Activated naive CD4-positive, alpha-beta T cell treated with anti-CD3 and anti-CD28 coated beads, Interleukin-2, amount 50 U/mL, for 24 hours (primary cell): ENCODE data around the gene ABR.
"Not testable (repeated sequence)": the region's sequence is repeated elsewhere in the genome, so short reads cannot be mapped to it uniquely, and the experiment has no call there.

Experiments
- H3K27ac Mint-ChIP-seq: one replicate; pipeline ENCODE4 v1.8.0; 2021; ENCODE audit warnings: mild to moderate bottlenecking, mixed read lengths
- H3K27me3 Mint-ChIP-seq: one replicate; pipeline ENCODE4 v1.8.0; 2021; ENCODE audit warnings: mixed read lengths
- H3K36me3 Mint-ChIP-seq: one replicate; pipeline ENCODE4 v1.8.0; 2021; ENCODE audit warnings: mixed read lengths
- H3K4me1 Mint-ChIP-seq: one replicate; pipeline ENCODE4 v1.8.0; 2021; ENCODE audit warnings: mixed read lengths
- H3K4me3 Mint-ChIP-seq: one replicate; pipeline ENCODE4 v1.8.0; 2021; ENCODE audit warnings: mild to moderate bottlenecking, mixed read lengths
- H3K9me3 Mint-ChIP-seq: one replicate; pipeline ENCODE4 v1.8.0; 2021; ENCODE audit warnings: mixed read lengths

Gene ABR

GRCh38 chr17:1109606-1110540, 69.9 kb downstream of the ABR start:
- Mint-ChIP-seq H3K27ac (no peak overlapping the region), H3K4me3 (peak overlapping the region; percentile 75), H3K4me1 (peaks cover 38% of the 10 kb centered on the region), H3K27me3 (no peaks in the 10 kb centered on the region), H3K36me3 (no peaks in the 10 kb centered on the region), H3K9me3 (no peaks in the 10 kb centered on the region)

DNA sequence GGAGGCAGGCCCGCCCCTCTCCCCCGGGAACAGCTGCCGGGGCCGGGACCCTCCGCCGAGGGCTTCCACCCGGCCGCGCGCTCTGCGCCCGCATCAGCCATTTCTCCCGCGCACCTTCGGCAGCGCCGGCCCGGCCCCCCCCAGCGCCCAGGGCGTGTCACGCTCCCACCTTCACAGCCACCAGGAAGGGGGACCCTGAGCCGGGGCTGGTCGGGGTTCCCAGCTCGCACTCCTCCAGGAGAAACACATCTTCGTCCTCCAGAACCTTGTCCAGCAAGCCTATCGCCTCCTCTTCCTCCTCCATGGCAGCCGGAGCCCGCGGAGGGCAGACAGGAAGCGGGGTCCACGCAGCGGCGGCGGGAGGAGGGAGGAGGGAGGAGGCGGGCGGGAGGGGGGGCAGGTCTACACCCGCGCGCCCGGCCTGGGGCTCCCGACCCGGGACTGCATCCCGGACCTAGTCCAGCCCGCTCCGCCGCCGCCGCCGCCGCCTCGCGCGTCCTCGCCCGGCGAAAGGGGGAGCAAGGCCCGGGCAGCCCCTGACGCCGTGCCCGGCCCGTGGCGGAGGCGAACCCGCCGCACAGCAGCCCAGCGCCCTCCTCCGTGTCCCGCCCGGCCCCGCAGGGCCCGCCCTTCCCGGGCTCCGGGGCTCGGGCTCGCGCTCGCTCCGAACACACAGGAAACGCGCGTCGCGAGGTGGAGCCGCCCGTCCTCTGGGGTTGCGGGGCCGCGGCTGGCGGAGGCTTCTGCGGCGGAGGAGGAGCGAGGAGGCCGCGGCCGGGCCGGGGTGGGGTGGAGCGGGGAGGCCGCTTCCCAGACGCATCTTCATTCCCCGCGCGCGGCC, 70.8 kb downstream of the ABR start:
- Mint-ChIP-seq H3K36me3 (no peaks in the 10 kb centered on the region), H3K4me3 (peak overlapping the region; percentile 83), H3K27me3 (no peaks in the 10 kb centered on the region), H3K9me3 (no peaks in the 10 kb centered on the region), H3K27ac (no peak overlapping the region), H3K4me1 (peaks cover 34% of the 10 kb centered on the region)

GRCh38 chr17:1108478-1108764, 71.4 kb downstream of the ABR start:
- Mint-ChIP-seq H3K4me1 (peaks cover 38% of the 10 kb centered on the region), H3K9me3 (no peaks in the 10 kb centered on the region), H3K4me3 (peak overlapping the region; percentile 80), H3K27ac (no peak overlapping the region), H3K27me3 (no peaks in the 10 kb centered on the region), H3K36me3 (no peaks in the 10 kb centered on the region)

GRCh38 chr17:1107777-1108477, 71.9 kb downstream of the ABR start:
- Mint-ChIP-seq H3K4me1 (peaks cover 38% of the 10 kb centered on the region), H3K27me3 (no peaks in the 10 kb centered on the region), H3K36me3 (no peaks in the 10 kb centered on the region), H3K9me3 (no peaks in the 10 kb centered on the region), H3K27ac (no peak overlapping the region), H3K4me3 (peak overlapping the region; percentile 80)

DNA sequence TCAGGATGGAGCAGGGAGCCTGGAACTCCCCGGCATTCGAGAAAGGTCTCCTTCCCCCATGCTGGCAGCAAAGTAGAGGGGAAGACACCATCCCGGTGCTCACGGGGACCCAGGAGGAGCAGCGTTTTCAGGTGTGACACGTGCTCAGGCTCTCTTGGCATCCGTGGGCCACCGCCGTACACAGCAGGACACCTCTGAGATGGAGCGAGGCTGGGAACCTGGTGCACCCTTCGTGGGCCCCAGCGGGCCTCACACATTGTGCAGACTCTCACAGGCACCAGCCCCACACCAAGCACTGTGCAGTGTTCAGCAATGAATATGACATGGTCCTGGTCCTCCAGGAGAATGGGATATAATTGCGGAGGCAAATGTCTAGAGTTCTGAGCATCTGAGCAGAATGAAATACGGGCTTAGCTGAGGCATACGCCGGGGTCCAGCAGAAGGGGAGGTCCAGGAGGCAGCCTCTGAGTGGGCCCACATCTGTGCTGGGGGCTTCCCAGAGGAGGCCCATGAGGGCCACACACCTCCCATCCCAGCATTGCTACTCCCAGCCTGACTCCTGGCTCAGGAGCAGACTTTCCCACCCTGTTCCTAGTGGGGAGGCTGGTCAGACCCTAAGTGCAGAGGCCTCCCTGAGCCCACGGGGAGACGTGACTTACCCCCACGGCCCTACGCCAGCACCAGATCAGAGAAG, 72.6 kb downstream of the ABR start:
- Mint-ChIP-seq H3K4me3 (peak overlapping the region; percentile 80), H3K36me3 (no peaks in the 10 kb centered on the region), H3K9me3 (no peaks in the 10 kb centered on the region), H3K27me3 (no peaks in the 10 kb centered on the region), H3K4me1 (peaks cover 38% of the 10 kb centered on the region), H3K27ac (no peak overlapping the region)

DNA sequence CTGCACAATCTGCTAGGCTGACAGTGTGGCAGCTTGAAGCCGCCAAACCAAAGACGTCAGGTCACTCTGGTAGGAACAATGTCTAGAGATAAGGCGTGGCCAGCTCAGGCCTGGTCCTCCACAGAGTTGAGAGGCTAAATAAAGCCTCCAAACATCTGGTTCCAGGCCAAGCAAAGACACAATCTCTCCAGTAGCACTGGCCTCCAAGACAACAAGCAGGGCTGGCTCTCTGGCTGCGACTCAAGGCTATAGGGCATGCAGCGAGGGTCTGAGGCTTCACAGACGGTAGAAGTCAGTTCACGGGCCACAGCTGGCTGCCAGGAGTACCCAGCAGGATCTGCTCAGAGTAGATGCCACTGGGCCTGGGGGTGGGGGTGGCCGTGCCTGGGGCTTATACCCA, 75.6 kb downstream of the ABR start:
- H3K9me3 Mint-ChIP-seq: no peaks in the 10 kb centered on the region
- H3K36me3 Mint-ChIP-seq: peaks cover 2% of the 10 kb centered on the region
- H3K4me1 Mint-ChIP-seq: peaks cover 29% of the 10 kb centered on the region
- H3K27ac Mint-ChIP-seq: no peak overlapping the region
- no peak overlapping the region for H3K4me3 Mint-ChIP-seq
- H3K27me3 Mint-ChIP-seq: no peaks in the 10 kb centered on the region

- no peaks in the 10 kb centered on the region for H3K27me3 Mint-ChIP-seq
- peaks cover 36% of the 10 kb centered on the region for H3K4me1 Mint-ChIP-seq
- no peak overlapping the region for H3K27ac Mint-ChIP-seq
- no peaks in the 10 kb centered on the region for H3K9me3 Mint-ChIP-seq
- H3K4me3 Mint-ChIP-seq: no peak overlapping the region
- peaks cover 2% of the 10 kb centered on the region for H3K36me3 Mint-ChIP-seq
Observed at GRCh38 chr17:1100382-1100781, 79.4 kb downstream of the ABR start.

DNA sequence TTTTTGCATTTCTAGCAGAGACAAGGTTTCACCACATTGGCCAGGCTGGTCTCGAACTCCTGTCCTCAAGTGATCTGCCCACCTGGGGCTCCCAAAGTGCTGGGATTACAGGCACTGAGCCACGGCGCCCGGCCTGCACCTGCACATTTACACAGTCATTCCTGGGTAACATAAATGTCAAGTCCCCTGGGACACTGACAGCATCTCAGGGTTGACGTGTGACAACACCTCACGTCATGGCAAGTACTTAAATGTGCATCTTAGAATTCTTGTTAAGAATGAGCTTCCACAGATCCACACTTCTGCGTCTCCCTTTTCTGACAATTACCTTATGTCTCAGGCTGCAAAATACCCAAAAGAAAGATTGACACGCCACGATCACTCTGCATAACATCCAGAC, 80.5 kb downstream of the ABR start:
- peaks cover 2% of the 10 kb centered on the region for H3K36me3 Mint-ChIP-seq
- no peak overlapping the region for H3K27ac Mint-ChIP-seq
- no peaks in the 10 kb centered on the region for H3K27me3 Mint-ChIP-seq
- H3K9me3 Mint-ChIP-seq: no peaks in the 10 kb centered on the region
- peaks cover 40% of the 10 kb centered on the region for H3K4me1 Mint-ChIP-seq
- no peak overlapping the region for H3K4me3 Mint-ChIP-seq

- Mint-ChIP-seq H3K27ac (peak overlapping the region; percentile 59), H3K4me1 (peaks cover 36% of the 10 kb centered on the region)
- not testable (repeated sequence) for H3K4me3 Mint-ChIP-seq, H3K9me3 Mint-ChIP-seq, H3K27me3 Mint-ChIP-seq, H3K36me3 Mint-ChIP-seq
Observed at GRCh38 chr17:1097972-1098744, 81.6 kb downstream of the ABR start.

DNA sequence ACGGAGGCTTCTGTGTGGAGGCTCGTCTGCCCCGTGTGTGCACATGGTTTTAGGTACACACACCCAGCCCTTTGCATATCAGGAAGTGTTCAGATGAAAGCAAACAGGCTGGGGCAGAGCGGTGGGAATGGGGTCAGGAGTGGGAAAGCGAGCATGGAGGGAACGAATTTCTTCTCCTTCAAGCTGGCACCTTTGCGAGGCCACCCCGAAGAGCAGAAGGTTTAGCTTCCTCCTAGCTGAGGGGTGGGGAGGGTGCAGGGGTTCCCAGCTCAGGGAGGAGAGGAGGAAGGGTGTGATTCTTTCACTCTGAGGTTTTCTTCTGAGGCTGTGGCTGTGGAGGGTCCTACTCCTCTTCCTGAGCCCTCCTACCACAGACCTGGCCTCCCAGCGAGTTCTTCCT, 83.6 kb downstream of the ABR start:
- Mint-ChIP-seq H3K4me1 (peaks cover 36% of the 10 kb centered on the region), H3K27ac (no peak overlapping the region), H3K4me3 (peak overlapping the region; percentile 15), H3K27me3 (no peaks in the 10 kb centered on the region), H3K36me3 (peaks cover 2% of the 10 kb centered on the region), H3K9me3 (no peaks in the 10 kb centered on the region)

DNA sequence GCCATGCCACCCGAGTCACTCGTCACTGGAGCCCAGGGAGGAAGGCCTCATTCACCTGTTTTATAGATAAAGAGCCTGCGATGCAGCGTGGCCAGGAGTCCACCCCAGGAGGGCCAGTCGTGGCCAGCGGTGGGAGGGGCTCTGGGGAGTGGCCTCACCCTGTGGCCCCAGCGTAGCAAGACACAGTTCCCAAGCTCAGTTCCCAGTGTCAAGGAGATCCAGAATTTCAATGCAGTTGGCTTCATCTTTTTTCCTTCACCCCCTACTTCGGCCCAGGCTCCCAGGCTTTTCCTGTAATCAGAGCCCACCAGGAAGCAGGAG, 84.0 kb downstream of the ABR start:
- Mint-ChIP-seq H3K27ac (no peak overlapping the region), H3K36me3 (peaks cover 2% of the 10 kb centered on the region)

GRCh38 chr17:1095090-1095852, 84.5 kb downstream of the ABR start:
- peaks cover 36% of the 10 kb centered on the region for H3K4me1 Mint-ChIP-seq
- H3K9me3 Mint-ChIP-seq: no peaks in the 10 kb centered on the region
- H3K27me3 Mint-ChIP-seq: no peaks in the 10 kb centered on the region
- peaks cover 2% of the 10 kb centered on the region for H3K36me3 Mint-ChIP-seq
- H3K27ac Mint-ChIP-seq: no peak overlapping the region
- no peak overlapping the region for H3K4me3 Mint-ChIP-seq

More for the DNA sequence above, 84.0 kb downstream of the ABR start:
- Mint-ChIP-seq H3K27me3 (no peaks in the 10 kb centered on the region), H3K9me3 (no peaks in the 10 kb centered on the region), H3K4me1 (peaks cover 36% of the 10 kb centered on the region), H3K4me3 (no peak overlapping the region)

DNA sequence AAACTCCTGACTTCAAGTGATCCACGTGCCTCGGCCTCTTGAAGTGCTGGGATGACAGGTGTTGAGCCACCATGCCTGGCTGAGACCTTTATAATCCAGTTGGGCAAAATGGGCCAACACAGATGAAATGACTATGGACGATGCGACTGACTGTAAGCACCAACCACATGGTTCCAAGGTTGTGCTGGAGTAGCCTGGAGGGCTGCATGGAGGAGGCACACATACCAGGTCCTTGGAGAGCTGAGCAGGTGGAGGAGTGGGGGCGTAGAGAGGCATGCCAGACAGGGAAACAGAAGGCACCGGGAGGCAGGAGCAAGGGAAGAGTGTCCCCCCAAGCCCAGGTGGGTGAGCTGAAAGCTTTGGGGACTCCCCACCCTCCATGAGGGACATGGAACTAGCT, 85.2 kb downstream of the ABR start:
- no peak overlapping the region for H3K27ac Mint-ChIP-seq
- peaks cover 2% of the 10 kb centered on the region for H3K36me3 Mint-ChIP-seq
- H3K9me3 Mint-ChIP-seq: no peaks in the 10 kb centered on the region
- no peak overlapping the region for H3K4me3 Mint-ChIP-seq
- peaks cover 36% of the 10 kb centered on the region for H3K4me1 Mint-ChIP-seq
- H3K27me3 Mint-ChIP-seq: no peaks in the 10 kb centered on the region

DNA sequence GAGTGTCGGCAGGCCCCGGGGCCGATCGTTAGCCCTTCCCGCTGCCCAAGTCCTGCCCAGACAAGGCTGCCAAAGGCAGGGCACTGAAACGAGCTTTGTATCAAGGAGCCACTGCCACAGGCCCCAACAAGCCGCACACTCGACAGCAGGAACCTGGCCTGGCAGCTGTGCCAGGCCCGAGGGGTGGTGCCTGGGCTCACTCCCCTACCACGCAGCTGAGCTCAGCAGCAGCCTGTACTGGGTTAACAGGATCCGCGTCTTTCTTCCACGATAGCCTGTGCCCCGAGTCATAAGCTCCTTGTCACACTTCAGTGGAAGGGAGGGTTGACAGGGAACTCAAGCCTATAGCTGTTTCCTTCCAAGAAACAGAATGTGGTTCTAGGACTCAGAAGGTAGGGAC, 87.9 kb downstream of the ABR start:
- no peak overlapping the region for H3K27ac Mint-ChIP-seq
- peaks cover 14% of the 10 kb centered on the region for H3K4me1 Mint-ChIP-seq
- H3K4me3 Mint-ChIP-seq: no peak overlapping the region
- H3K27me3 Mint-ChIP-seq: no peaks in the 10 kb centered on the region
- no peaks in the 10 kb centered on the region for H3K9me3 Mint-ChIP-seq
- peaks cover 2% of the 10 kb centered on the region for H3K36me3 Mint-ChIP-seq
